IPS-NIHi11 (cell line): ENCODE data around the gene NIPAL3.
"Not testable (repeated sequence)": the region's sequence is repeated elsewhere in the genome, so short reads cannot be mapped to it uniquely, and the experiment has no call there.

Experiments
- DNase-seq: peaks from one replicate; pipeline ENCODE4 v3.0.0; 2012; ENCODE audit warnings: mixed read lengths, low spot score

NIPAL3 gene

GRCh38 chr1:24459551-24460266 is 44.1 kb downstream of the NIPAL3 start:
- DNase-seq = no peak

DNA sequence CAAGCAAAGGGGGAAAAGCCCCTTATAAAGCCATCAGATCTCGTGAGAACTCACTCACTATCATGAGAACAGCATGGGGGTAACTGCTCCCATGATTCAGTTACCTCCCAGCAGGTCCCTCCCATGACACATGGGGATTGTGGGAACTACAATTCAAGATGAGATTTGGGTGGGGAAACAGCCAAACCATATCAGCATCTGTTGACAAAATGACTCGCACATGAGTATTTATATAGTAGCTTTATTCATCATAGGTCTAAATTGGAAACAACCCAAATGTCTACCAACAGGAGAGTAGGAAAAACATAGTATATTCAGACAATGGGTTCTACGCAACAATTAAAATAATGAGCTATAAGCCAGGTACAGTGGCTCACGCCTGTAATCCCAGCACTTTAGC is 46.5 kb downstream of the NIPAL3 start:
- not testable (repeated sequence) for DNase-seq

DNA sequence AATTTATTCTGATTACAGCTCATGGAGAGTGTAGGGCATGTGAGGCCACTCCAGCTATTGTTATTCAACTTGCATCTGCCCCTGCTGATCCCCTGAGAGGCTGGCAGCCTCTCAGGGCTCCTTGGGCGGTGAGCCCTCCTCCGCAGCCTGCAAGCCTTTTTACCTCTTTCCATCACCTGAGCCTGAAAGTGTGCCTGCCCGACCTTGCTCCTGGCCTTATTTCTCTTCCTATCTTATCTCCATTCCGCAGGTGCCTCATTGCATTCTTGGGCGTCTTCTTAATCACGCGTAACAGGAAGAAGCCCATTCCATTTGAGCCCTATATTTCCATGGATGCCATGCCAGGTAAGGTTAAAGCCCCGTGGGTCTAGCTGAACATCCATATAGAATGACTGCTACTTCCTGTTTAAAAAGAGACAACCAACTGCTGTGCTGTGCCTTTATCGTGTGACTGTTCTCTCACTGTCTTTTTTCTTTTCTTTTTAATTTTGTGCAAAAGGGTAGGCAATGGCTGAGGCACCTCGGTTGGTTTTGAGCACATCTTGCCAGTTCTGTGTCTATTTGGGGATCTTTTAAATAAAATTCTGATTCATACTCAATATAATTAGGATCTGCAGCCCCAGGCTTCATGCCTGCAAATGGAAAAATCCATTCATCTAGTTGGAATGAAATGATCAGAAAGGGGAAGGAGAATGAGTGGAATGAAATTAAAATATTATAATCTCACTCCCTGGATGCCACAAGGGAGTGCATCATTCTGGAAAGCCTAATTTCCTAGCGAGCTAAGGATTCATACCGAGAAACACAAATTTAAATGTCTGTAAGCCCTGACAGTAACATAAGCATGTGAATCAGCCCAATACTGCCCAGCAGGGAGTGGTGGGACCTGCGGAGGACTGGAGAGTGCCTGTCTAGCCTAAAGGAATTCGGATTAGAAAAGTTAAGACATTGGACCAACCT is 48.5 kb downstream of the NIPAL3 start:
- peak; percentile 78 for DNase-seq

- DNase-seq = no peak
These were observed 49.5 kb downstream of the NIPAL3 start for GRCh38 chr1:24465099-24465498.

DNA sequence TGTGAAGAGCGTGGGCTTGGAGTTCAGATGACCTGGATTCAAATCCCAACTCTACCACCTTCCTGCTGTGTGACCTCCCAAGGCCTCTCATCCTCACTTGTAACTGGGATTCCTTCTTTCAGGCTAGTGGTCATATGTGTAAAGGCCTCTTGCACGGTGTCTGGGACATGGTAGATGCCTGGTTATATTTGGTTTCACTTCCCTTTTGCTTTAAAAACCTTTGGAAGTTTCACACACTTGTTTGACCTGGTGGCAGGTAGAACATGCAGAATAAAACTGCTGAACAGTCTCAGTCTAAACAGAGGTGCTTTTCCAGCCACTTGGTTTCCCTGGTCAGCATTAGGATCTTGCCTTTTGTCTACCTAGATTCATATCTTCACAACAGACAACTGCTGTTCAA is 50.0 kb downstream of the NIPAL3 start:
- DNase-seq = no peak

- no peak for DNase-seq
These were observed 53.2 kb downstream of the NIPAL3 start for GRCh38 chr1:24468685-24469316.

GRCh38 chr1:24470592-24470991 is 55.0 kb downstream of the NIPAL3 start:
- DNase-seq = no peak

DNA sequence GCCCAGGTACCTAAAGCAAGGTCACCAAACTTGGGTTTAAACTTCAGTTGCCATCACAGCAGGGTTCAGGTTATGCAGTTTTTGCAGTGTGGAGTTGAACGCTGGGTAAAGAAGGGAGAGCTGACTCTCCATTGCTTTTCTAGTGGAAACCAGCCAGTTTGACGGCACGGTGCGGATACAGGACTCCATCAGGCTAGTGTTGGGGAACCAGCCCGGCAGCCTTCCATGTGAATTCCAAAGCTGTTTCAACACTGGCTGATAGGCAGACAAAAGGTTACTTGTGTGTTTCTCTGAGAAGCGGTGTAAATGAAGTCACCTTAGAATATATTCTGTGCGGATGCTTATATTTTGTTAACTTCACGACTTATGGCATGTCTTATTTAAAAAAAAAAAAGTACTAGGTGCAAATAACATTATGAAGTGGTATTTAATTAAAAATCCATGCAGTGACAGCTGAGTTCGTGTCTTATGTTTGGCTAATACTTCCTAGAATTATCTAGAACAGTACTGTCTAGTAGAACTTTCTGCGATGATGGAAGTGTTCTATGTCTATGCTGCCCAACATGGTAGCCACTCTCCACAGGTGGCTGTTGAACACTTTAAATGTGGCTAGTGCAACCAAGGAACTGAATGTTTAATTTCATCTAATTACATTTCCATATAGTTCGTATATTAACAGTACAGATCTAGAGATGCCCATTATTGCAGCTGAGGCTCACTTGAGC is 57.1 kb downstream of the NIPAL3 start:
- no peak for DNase-seq

GRCh38 chr1:24474193-24474592 is 58.6 kb downstream of the NIPAL3 start:
- no peak for DNase-seq

GRCh38 chr1:24475700-24476099 is 60.1 kb downstream of the NIPAL3 start:
- DNase-seq = no peak

GRCh38 chr1:24476571-24476970 is 61.0 kb downstream of the NIPAL3 start:
- DNase-seq = no peak

DNA sequence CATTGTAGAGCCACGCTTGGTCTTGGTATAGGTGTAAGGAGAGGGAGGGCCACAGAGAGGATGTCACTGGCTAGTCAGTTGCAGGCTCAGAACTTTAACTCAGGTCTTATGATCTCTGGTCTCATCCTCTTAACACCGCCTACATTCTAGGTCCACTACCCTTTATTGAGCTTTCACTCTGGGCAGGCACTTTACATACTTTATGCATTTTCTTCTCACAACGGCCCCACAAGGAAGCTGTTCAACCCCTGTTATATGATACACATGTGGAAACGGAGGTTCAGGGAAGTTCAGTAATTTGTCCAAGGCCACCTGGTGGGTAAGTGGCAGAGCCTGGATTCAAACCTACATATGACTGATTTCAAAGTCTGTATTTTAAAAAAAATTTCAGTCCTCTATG is 61.7 kb downstream of the NIPAL3 start:
- DNase-seq = no peak

GRCh38 chr1:24481101-24481500 is 65.5 kb downstream of the NIPAL3 start:
- DNase-seq = peak; percentile 33

DNA sequence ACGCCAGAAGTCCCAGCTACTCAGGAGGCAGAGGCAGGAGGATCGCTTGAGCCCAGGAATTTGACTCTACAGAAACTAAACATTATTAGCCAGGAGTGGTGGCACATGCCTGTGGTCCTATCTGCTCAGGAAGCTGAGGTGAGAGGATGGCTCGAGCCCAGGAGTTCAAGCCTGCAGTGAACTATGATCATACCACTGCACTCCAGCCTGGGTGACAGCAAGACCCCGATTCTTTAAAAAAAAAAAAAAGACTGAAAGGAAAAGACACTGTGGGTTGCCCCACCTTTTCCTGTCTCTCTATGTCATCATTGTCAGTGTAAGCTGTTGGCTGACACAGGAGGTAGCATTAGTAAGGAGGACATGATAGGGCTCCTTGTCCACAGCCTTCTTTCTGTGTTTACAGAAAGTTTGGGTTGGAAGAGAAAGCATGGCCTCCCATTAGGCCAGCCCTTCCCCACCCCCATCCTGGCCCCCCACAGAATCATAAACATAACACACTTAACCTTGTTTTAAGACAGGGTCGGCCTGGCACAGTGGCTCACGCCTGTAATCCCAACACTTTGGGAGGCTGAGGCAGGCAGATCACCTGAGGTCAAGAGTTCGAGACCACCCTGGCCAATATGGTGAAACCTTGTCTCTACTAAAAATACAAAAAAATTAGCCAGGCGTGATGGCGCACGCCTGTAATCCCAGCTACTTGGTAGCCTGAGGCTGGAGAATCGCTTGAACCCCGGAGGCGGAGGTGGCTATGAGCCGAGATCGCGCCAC is 66.4 kb downstream of the NIPAL3 start:
- DNase-seq = no peak

DNA sequence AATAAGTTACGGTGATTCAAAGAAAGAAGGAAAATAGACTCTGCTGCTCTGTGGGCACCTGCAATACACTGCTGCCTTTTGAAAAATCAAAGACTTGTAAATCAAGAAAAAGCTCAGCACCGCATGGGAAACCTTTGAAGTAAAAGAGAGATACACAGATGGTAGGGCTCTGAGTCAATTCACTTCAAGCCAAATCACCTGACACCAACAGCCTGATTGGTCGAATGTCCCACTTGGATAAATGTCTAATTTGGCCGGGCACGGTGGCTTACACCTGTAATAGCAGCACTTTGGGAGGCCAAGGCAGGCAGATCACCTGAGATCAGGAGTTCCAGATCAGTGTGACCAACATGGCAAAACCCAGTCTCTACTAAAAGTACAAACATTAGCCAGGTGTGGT is 67.8 kb downstream of the NIPAL3 start:
- DNase-seq = no peak

GRCh38 chr1:24484199-24484598 is 68.6 kb downstream of the NIPAL3 start:
- no peak for DNase-seq

DNA sequence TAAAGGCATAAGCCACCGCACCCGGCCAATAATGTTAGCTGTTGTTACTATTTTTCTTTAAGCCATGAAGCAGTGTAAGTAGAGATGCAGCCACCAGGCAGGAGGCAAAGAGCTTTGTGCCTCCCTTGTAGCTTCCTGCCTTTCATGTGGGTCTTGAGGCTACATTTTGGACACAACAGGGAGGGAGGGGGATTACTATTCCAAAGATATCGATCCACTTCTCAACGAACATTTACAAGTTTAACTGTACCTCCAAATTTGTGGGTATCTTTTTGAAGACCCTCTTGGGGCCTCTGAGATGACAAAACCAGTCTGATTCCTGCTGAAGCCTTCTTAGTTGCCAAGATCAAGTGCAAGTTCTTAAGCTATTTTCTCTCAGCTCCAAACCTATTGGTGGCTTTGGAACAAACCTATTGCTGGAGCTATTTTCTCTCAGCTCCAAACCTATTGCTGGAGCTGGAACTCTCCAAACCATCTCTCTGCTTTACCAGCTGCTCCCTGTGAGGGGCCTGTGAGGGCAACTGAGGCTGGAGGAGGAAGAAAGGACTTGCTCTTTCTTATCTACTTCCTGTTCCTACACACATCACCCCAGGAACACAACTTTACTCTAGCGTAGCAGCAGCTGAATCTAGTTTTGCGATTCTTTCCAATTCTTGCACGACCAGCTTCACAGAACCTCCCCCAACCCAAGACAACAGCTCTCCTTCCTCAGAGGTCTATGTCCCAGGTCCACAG is 70.9 kb downstream of the NIPAL3 start:
- no peak for DNase-seq

GRCh38 chr1:24487455-24487854 is 71.9 kb downstream of the NIPAL3 start:
- no peak for DNase-seq

GRCh38 chr1:24488159-24488558 is 72.6 kb downstream of the NIPAL3 start:
- not testable (repeated sequence) for DNase-seq

DNA sequence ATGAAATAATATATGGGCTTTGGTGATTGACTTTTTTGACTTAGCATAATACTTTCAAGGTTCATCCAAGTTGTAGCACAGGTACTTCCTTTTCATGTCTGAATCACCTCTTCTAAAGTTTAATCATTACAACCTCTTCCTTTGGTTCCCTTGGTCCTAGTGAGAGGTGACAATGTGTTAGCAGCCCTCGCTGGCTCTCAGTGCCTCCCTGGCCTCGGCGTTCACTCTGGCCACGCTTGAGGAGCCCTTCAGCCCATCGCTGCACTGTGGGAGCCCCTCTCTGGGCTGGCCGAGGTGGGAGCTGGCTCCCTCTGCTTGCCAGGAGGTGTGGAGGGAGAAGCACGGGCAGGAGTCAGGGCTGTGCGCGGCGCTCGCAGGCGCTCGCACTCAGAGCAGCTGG is 74.1 kb downstream of the NIPAL3 start:
- DNase-seq = no peak
